ENCODE measurements around the gene PTCHD4. TPM values are rescaled to one million over a fixed set of nuclear protein-coding genes. Genes with fewer than 3 reads are reported as not detected.

The PTCHD4 gene
- total and polyA plus RNA-seq, 8 donors: 0.06 to 0.59 (median 0.20) TPM

DNA sequence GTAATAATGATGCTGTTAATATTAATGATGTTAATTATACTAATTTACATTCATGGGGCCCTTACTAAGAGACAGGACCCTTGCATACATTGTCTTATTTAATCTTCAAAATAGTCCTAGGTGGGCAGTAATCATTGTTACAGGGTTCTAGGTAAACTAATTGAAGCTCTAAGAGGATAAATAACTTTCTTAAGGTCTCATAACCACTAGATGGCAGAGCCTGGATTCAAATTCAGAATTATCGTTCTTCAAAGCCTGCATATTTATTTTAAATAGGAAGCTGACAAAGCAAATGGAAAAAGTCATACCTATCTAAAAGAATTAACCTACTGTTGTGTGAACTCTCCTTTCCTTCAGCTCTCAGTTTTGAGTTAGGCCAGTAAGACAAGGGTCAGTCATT is 23.5 kb downstream of the PTCHD4 start:
- Histone ChIP-seq H3K4me1 (no peaks in the 10 kb centered on the region), H3K27ac (no peak overlapping the region), H3K9me3 (no peaks in the 10 kb centered on the region), H3K36me3 (no peaks in the 10 kb centered on the region), H3K27me3 (peaks cover 0 to 3% (median 0%) of the 10 kb centered on the region in 4 donors), H3K4me3 (no peak overlapping the region)
- TF ChIP-seq, protein P1, sequence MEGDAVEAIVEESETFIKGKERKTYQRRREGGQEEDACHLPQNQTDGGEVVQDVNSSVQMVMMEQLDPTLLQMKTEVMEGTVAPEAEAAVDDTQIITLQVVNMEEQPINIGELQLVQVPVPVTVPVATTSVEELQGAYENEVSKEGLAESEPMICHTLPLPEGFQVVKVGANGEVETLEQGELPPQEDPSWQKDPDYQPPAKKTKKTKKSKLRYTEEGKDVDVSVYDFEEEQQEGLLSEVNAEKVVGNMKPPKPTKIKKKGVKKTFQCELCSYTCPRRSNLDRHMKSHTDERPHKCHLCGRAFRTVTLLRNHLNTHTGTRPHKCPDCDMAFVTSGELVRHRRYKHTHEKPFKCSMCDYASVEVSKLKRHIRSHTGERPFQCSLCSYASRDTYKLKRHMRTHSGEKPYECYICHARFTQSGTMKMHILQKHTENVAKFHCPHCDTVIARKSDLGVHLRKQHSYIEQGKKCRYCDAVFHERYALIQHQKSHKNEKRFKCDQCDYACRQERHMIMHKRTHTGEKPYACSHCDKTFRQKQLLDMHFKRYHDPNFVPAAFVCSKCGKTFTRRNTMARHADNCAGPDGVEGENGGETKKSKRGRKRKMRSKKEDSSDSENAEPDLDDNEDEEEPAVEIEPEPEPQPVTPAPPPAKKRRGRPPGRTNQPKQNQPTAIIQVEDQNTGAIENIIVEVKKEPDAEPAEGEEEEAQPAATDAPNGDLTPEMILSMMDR (IDR thresholded peaks at IDR 0.05): no peak
- FAIRE-seq (no peak), ATAC-seq (no peak), DNase-seq (no peak)
- intact Hi-C loops (cut with DNase I): no loop called here
- WGBS, 2 donors: 19 to 30% methylated on average over 1 of the region's 1 CpG

DNA sequence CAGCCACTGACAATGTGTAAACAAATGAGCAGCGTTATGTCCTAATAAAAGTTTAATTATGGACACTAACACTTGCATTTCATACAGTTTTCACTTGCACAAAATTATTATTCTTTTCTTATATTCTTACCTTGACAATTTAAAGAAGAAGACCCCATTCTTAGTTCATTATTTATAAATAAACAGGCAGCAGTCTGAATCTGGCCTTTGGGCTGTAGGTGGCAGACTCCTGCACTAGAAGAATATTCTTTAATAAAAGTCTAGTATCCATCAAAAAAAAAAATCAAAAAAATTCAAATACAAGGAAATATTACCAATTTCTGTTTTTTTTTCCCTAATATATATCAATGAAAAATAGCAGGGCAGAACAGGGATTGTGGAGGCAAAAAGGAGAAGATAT is 24.8 kb downstream of the PTCHD4 start:
- no peak for FAIRE-seq
- 58 to 59% methylated on average over 1 of the region's 1 CpG for WGBS, 2 donors
- TF ChIP-seq, protein P1 (IDR thresholded peaks at IDR 0.05): no peak
- intact Hi-C loops (cut with DNase I): no loop called here
- no peak for ATAC-seq
- Histone ChIP-seq H3K9me3 (no peaks in the 10 kb centered on the region), H3K27me3 (peaks cover 0 to 3% (median 0%) of the 10 kb centered on the region in 4 donors), H3K4me1 (no peaks in the 10 kb centered on the region), H3K27ac (no peak overlapping the region), H3K36me3 (no peaks in the 10 kb centered on the region), H3K4me3 (no peak overlapping the region)
- DNase-seq: no peak

DNA sequence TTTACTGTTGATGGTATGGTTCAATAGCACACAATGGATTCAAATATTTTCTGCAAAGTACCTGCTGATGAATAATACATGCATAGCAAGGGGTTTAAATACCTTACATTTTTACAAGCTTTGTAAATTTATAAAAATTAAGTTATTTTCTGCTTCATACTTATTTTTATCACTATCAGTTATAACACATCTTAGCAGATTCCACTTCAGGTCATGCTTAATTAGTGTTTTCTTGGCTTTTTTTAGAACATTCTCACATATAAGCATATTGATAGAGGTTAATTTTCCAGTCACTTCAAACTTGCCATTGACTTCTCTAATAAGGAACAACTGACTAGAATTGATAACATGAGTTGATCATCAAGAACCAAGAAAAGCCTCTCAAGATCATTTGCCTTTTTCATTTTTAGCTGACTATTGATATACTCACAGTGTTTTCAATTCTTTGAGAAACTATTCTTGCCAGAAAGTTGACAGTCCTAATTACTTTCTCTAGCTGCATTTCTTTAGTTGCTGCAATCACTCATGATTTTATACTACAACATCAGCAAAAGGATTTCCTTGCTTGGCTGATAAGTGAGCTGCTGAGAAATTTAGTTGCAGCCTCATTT is 25.8 kb downstream of the PTCHD4 start:
- Histone ChIP-seq H3K27me3 (peaks cover 0 to 3% (median 0%) of the 10 kb centered on the region in 4 donors), H3K4me3 (no peak overlapping the region), H3K4me1 (no peaks in the 10 kb centered on the region), H3K9me3 (no peaks in the 10 kb centered on the region), H3K27ac (no peak overlapping the region), H3K36me3 (no peaks in the 10 kb centered on the region)
- TF ChIP-seq, protein P1 (IDR thresholded peaks at IDR 0.05): no peak
- DNase-seq (no peak), ATAC-seq (no peak), FAIRE-seq (no peak)
- intact Hi-C loops (cut with DNase I): no loop called here

DNA sequence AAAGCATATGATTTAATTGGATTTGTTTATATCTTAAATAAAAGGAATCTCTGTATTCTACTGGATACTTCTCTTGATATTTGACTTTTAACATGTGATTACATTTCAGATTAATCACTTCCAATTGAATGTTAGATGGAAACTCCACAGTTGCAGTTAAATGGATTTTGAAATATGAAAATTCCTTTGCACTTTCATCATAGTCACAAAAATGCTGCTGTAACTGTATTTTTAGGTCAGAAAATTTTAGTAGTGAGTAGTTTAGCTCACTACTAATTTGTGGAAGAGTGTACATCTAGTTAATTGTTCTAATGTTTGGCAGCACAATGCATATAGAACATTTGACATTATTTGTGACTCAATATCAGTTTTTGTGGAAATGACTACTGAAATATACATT is 26.8 kb downstream of the PTCHD4 start:
- H3K4me1 ChIP-seq: no peaks in the 10 kb centered on the region
- no peak overlapping the region for H3K27ac ChIP-seq
- intact Hi-C loops (cut with DNase I): no loop called here
- no peaks in the 10 kb centered on the region for H3K27me3 ChIP-seq
- H3K36me3 ChIP-seq: no peaks in the 10 kb centered on the region
- DNase-seq: no peak
- TF ChIP-seq, protein P1 (IDR thresholded peaks at IDR 0.05): no peak
- ATAC-seq: no peak
- H3K9me3 ChIP-seq: no peaks in the 10 kb centered on the region
- H3K4me3 ChIP-seq: no peak overlapping the region
- FAIRE-seq: no peak

DNA sequence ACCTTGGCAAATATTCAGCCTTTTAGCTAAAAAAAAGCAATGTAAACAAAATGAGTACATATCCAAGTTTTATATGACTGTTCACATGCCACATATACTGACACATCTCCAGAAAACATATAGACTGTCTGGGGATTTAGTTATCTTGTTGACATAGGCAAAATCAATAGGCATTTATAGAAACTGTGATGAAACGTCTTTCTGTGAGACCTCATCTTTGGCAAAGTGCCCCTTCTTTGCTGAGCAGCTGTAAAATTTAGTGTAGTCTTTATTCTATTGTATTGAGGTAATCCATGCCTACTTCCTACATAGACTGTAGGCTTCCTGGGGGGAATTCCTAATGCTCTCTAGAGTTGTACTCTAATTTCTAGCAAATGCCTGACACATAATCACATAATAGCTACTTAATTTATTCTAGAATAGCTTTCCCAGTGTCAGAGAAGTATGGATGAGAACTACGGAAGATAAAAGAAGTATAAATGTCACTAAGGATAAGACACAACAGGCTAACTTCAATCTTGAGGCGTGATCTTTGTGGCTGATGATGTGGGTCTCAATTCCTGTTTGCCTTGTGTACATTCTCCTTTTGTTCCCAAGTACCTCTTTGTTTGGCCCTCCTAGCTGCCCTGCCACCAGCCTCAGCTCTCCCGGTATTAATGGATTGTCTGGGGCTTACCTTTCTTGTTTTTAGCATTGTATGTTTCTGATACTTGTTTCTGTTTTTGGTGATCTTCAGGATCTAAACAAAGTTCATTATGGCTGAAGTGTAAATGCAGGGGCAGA is 30.6 kb downstream of the PTCHD4 start:
- TF ChIP-seq, protein P1 (IDR thresholded peaks at IDR 0.05): no peak
- Histone ChIP-seq H3K4me1 (no peaks in the 10 kb centered on the region), H3K4me3 (no peak overlapping the region), H3K36me3 (no peaks in the 10 kb centered on the region), H3K27ac (no peak overlapping the region), H3K9me3 (no peaks in the 10 kb centered on the region), H3K27me3 (no peaks in the 10 kb centered on the region)
- ATAC-seq (no peak), DNase-seq (no peak), FAIRE-seq (no peak)
- intact Hi-C loops (cut with DNase I): no loop called here
- WGBS, 2 donors: 34 to 38% methylated on average over 4 of the region's 4 CpGs
